ENCODE measurements around the gene DNM2.
A peak's percentile ranks its signal among the peaks of the same experiment; 100 is the strongest.

The DNM2 gene

GRCh38 chr19:10780368-10780767 lies 62.5 kb downstream of the DNM2 start:
- no peak for DNase-seq (ENCODE audit: low spot score)

- no peak for DNase-seq (ENCODE audit: low spot score)
These were observed 64.9 kb downstream of the DNM2 start for GRCh38 chr19:10782795-10783194.

GRCh38 chr19:10784257-10784656 lies 66.4 kb downstream of the DNM2 start:
- DNase-seq (ENCODE audit: low spot score): no peak

- DNase-seq (ENCODE audit: low spot score): no peak
These were observed 70.3 kb downstream of the DNM2 start for GRCh38 chr19:10788146-10788545.

GRCh38 chr19:10789866-10790265 lies 72.0 kb downstream of the DNM2 start:
- no peak for DNase-seq (ENCODE audit: low spot score)

GRCh38 chr19:10796653-10797052 lies 78.8 kb downstream of the DNM2 start:
- DNase-seq (ENCODE audit: low spot score): no peak

GRCh38 chr19:10797078-10797477 lies 79.2 kb downstream of the DNM2 start:
- no peak for DNase-seq (ENCODE audit: low spot score)

- DNase-seq (ENCODE audit: low spot score): no peak
These were observed 79.8 kb downstream of the DNM2 start for GRCh38 chr19:10797541-10798256.

GRCh38 chr19:10800488-10800887 lies 82.6 kb downstream of the DNM2 start:
- no peak for DNase-seq (ENCODE audit: low spot score)

- DNase-seq (ENCODE audit: low spot score): no peak
These were observed 84.6 kb downstream of the DNM2 start for GRCh38 chr19:10802479-10802878.

GRCh38 chr19:10803252-10803651 lies 85.4 kb downstream of the DNM2 start:
- DNase-seq (ENCODE audit: low spot score): no peak

GRCh38 chr19:10805065-10805757 lies 87.3 kb downstream of the DNM2 start:
- DNase-seq (ENCODE audit: low spot score): no peak

- DNase-seq (ENCODE audit: low spot score): no peak
These were observed 87.9 kb downstream of the DNM2 start for GRCh38 chr19:10805758-10806247.

- peak; percentile 60 for DNase-seq (ENCODE audit: low spot score)
These were observed 91.2 kb downstream of the DNM2 start for GRCh38 chr19:10808937-10809649.

GRCh38 chr19:10809651-10810285 lies 91.9 kb downstream of the DNM2 start:
- no peak for DNase-seq (ENCODE audit: low spot score)

- no peak for DNase-seq (ENCODE audit: low spot score)
These were observed 93.7 kb downstream of the DNM2 start for GRCh38 chr19:10811391-10812111.

- no peak for DNase-seq (ENCODE audit: low spot score)
These were observed 94.3 kb downstream of the DNM2 start for GRCh38 chr19:10812196-10812595.

- DNase-seq (ENCODE audit: low spot score): peak; percentile 77
These were observed 95.1 kb downstream of the DNM2 start for GRCh38 chr19:10812902-10813404.

- DNase-seq (ENCODE audit: low spot score): no peak
These were observed 97.2 kb downstream of the DNM2 start for GRCh38 chr19:10815007-10815536.

GRCh38 chr19:10815969-10816644 lies 98.2 kb downstream of the DNM2 start:
- DNase-seq (ENCODE audit: low spot score): no peak

- DNase-seq (ENCODE audit: low spot score): no peak
These were observed 98.8 kb downstream of the DNM2 start for GRCh38 chr19:10816691-10817090.
